GM10847 (cell line): ENCODE data around the gene IL1RAP.

Experiments used
- POLR2A ChIP-seq: IDR thresholded peaks from 2 replicates; pipeline ENCODE4 v1.6.1; 2011; ENCODE audit not compliant: insufficient read length; ENCODE audit errors: extremely low read depth

The IL1RAP gene

GRCh38 chr3:190671658-190672057 is 157.8 kb downstream of the IL1RAP start:
- no peak for TF ChIP-seq POLR2A

- no peak for TF ChIP-seq POLR2A
These were observed 159.3 kb downstream of the IL1RAP start for GRCh38 chr3:190673148-190673547.

- TF ChIP-seq POLR2A, result no peak
These were observed 162.6 kb downstream of the IL1RAP start for GRCh38 chr3:190676481-190676880.

GRCh38 chr3:190677001-190677400 is 163.1 kb downstream of the IL1RAP start:
- TF ChIP-seq POLR2A, result no peak

- no peak for TF ChIP-seq POLR2A
These were observed 166.8 kb downstream of the IL1RAP start for GRCh38 chr3:190680691-190681090.

GRCh38 chr3:190684776-190685175 is 170.9 kb downstream of the IL1RAP start:
- TF ChIP-seq POLR2A, result no peak

- TF ChIP-seq POLR2A, result no peak
These were observed 172.1 kb downstream of the IL1RAP start for GRCh38 chr3:190686011-190686410.

GRCh38 chr3:190690246-190690645 is 176.4 kb downstream of the IL1RAP start:
- TF ChIP-seq POLR2A, result no peak

- no peak for TF ChIP-seq POLR2A
These were observed 178.4 kb downstream of the IL1RAP start for GRCh38 chr3:190692256-190692655.

- no peak for TF ChIP-seq POLR2A
These were observed 180.6 kb downstream of the IL1RAP start for GRCh38 chr3:190694335-190695001.

- TF ChIP-seq POLR2A, result no peak
These were observed 181.3 kb downstream of the IL1RAP start for GRCh38 chr3:190695225-190695624.

GRCh38 chr3:190695994-190696393 is 182.1 kb downstream of the IL1RAP start:
- no peak for TF ChIP-seq POLR2A

- TF ChIP-seq POLR2A, result no peak
These were observed 183.1 kb downstream of the IL1RAP start for GRCh38 chr3:190696777-190697501.

- TF ChIP-seq POLR2A, result no peak
These were observed 183.6 kb downstream of the IL1RAP start for GRCh38 chr3:190697502-190697830.

- TF ChIP-seq POLR2A, result no peak
These were observed 184.0 kb downstream of the IL1RAP start for GRCh38 chr3:190697901-190698300.

GRCh38 chr3:190699776-190700175 is 185.9 kb downstream of the IL1RAP start:
- TF ChIP-seq POLR2A, result no peak

GRCh38 chr3:190701096-190701532 is 187.2 kb downstream of the IL1RAP start:
- no peak for TF ChIP-seq POLR2A
